Measurements from ENCODE around the gene BRICD5. TPM values are rescaled to one million over a fixed set of nuclear protein-coding genes. Genes with fewer than 3 reads are reported as not detected.
A peak's percentile ranks its signal among the peaks of the same experiment; 100 is the strongest.
"Not testable (repeated sequence)": the region's sequence is repeated elsewhere in the genome, so short reads cannot be mapped to it uniquely, and the experiment has no call there.

BRICD5 gene
- polyA plus RNA-seq, 4 donors = 1.6 to 84.1 (median 8.6) TPM

DNA sequence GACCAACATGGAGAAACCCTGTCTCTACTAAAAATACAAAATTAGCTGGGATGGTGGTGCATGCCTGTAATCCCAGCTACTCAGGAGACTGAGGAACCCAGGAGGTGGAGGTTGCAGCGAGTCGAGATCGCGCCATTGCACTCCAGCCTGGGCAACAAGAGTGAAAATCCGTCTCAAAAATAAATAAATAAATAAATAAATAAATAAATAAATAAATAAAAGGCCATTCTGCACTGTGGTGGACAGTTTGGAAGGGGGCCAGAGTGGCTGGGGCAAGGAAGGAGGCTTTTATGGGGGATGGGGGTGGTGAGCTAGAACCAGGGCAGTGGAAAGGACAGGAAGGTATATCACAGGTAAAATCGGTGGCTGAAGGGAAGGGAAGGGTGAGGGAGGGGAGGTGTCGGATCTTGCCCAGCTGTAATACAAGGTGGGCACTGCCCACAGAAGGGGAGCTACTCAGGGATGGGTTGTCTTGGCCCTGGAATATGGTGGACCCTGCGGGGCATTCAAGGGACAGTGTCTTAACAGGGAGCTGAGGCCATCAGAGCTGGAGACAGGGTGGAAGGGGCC, 7.5 kb downstream of the BRICD5 start:
- H3K36me3 ChIP-seq (ENCODE audit: control insufficient read depth in 3 of 3, insufficient read depth in 2 of 3, low read depth in 1 of 3, low read length in 3 of 3) = peaks cover 0 to 19% (median 2%) of the 10 kb centered on the region in 3 donors
- H3K4me1 ChIP-seq (ENCODE audit: control insufficient read depth in 3 of 3, insufficient read depth in 2 of 3, low read depth in 1 of 3, low read length in 2 of 3); FAIRE-seq; H3K27ac ChIP-seq (ENCODE audit: low read depth in 1 of 3, low read length in 2 of 3); DNase-seq; H3K4me3 ChIP-seq (ENCODE audit: low read depth in 1 of 3, low read length in 3 of 3): not testable (repeated sequence)
- 93 to 99% (median 93%) methylated on average over 8 of the region's 8 CpGs for WGBS, 3 donors
- peaks cover 0 to 11% of the 10 kb centered on the region in 2 donors for H3K9me3 ChIP-seq (ENCODE audit: control insufficient read depth in 2 of 2, insufficient read depth in 1 of 2, low read depth in 1 of 2, low read length in 1 of 2)
- H3K27me3 ChIP-seq (ENCODE audit: control insufficient read depth in 3 of 3, insufficient read depth in 3 of 3, low read length in 3 of 3) = peaks cover 2 to 27% (median 5%) of the 10 kb centered on the region in 3 donors

DNA sequence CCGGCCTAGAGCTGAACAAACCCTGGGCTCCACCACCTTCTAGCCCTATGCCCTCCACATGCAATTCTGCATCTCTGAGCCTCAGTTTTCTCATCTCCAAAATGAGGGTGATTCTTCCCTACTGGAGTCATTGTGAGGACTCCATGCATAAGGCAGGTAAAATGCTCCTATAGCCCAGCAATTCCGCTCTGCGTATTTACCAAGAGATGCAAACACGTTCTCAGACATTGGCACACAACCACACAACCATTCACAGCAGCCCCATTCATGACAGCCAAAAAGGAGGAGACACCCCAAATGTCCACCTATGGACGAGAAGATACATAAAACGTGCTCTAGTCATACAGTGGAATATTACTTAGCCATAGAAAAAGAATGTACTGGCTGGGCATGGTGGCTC, 10.3 kb downstream of the BRICD5 start:
- H3K9me3 ChIP-seq (ENCODE audit: control insufficient read depth in 2 of 2, insufficient read depth in 1 of 2, low read depth in 1 of 2, low read length in 1 of 2) = peaks cover 0 to 11% of the 10 kb centered on the region in 2 donors
- DNase-seq (no peak), FAIRE-seq (no peak)
- no peak overlapping the region for H3K4me3 ChIP-seq (ENCODE audit: low read depth in 1 of 3, low read length in 3 of 3)
- H3K27me3 ChIP-seq (ENCODE audit: control insufficient read depth in 3 of 3, insufficient read depth in 3 of 3, low read length in 3 of 3) = peaks cover 16 to 48% (median 18%) of the 10 kb centered on the region in 3 donors
- H3K36me3 ChIP-seq (ENCODE audit: control insufficient read depth in 3 of 3, insufficient read depth in 2 of 3, low read depth in 1 of 3, low read length in 3 of 3) = no peaks in the 10 kb centered on the region
- no peak overlapping the region for H3K27ac ChIP-seq (ENCODE audit: low read depth in 1 of 3, low read length in 2 of 3)
- 84 to 87% (median 84%) methylated on average over 6 of the region's 6 CpGs for WGBS, 3 donors
- peaks cover 0 to 8% (median 2%) of the 10 kb centered on the region in 3 donors for H3K4me1 ChIP-seq (ENCODE audit: control insufficient read depth in 3 of 3, insufficient read depth in 2 of 3, low read depth in 1 of 3, low read length in 2 of 3)

DNA sequence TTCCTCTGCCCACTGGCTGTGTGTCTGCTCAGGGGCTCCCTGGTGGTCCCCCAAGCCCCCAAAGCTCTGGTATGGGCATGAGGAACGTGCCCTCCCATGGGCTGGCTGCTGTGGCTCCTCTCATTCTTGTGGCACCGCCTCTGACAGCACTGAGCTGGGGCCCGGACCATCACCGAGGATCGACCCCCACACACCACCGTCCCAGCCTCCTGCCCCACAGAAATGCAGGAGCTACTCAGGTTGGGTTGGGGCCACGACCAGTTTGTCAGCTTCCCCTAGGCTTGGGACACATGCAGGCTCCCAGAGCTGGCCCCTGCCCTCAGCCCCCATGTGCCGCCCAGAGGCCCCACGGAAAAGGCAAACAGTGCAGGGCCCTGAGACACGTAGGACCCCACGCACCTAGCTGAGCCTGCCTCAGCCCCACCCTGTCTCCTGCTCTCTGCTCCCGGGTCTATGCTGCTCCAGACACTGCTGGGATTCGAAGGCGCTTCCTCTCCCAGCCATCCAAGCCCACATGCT, 11.0 kb downstream of the BRICD5 start:
- H3K27ac ChIP-seq (ENCODE audit: low read depth in 1 of 3, low read length in 2 of 3) = no peak overlapping the region
- H3K4me3 ChIP-seq (ENCODE audit: low read depth in 1 of 3, low read length in 3 of 3) = no peak overlapping the region
- WGBS, 3 donors = 60 to 69% (median 64%) methylated on average over 14 of the region's 14 CpGs
- H3K9me3 ChIP-seq (ENCODE audit: control insufficient read depth in 2 of 2, insufficient read depth in 1 of 2, low read depth in 1 of 2, low read length in 1 of 2) = peaks cover 0 to 11% of the 10 kb centered on the region in 2 donors
- FAIRE-seq (no peak), DNase-seq (no peak)
- peaks cover 16 to 54% (median 24%) of the 10 kb centered on the region in 3 donors for H3K27me3 ChIP-seq (ENCODE audit: control insufficient read depth in 3 of 3, insufficient read depth in 3 of 3, low read length in 3 of 3)
- H3K4me1 ChIP-seq (ENCODE audit: control insufficient read depth in 3 of 3, insufficient read depth in 2 of 3, low read depth in 1 of 3, low read length in 2 of 3) = peaks cover 0 to 11% (median under 1%) of the 10 kb centered on the region in 3 donors
- no peaks in the 10 kb centered on the region for H3K36me3 ChIP-seq (ENCODE audit: control insufficient read depth in 3 of 3, insufficient read depth in 2 of 3, low read depth in 1 of 3, low read length in 3 of 3)

DNA sequence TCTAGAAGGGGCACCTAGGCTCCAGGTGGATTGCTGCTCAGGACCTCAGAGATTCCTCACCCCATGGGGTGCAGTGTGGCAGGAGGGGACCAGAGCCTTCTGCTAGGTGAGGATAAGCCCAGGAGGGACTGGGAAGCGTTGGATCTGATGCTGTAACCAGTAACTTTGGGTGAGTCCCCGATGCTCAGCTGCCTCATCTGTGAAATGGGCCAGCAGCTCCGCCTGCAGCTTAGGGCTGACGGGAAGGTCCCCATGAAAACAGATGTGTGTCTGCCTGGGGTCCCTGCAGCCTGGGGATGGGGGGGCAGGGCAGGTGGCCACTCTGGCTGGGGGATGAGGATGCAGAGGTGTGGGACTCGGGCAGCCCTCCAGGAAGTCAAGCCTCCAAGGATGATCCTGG, 11.6 kb downstream of the BRICD5 start:
- peaks cover 0 to 9% (median 0%) of the 10 kb centered on the region in 3 donors for H3K4me1 ChIP-seq (ENCODE audit: control insufficient read depth in 3 of 3, insufficient read depth in 2 of 3, low read depth in 1 of 3, low read length in 2 of 3)
- H3K4me3 ChIP-seq (ENCODE audit: low read depth in 1 of 3, low read length in 3 of 3) = no peak overlapping the region
- H3K36me3 ChIP-seq (ENCODE audit: control insufficient read depth in 3 of 3, insufficient read depth in 2 of 3, low read depth in 1 of 3, low read length in 3 of 3) = no peaks in the 10 kb centered on the region
- WGBS, 3 donors = 69 to 75% (median 73%) methylated on average over 5 of the region's 5 CpGs
- H3K9me3 ChIP-seq (ENCODE audit: control insufficient read depth in 2 of 2, insufficient read depth in 1 of 2, low read depth in 1 of 2, low read length in 1 of 2) = peaks cover 0 to 11% of the 10 kb centered on the region in 2 donors
- H3K27me3 ChIP-seq (ENCODE audit: control insufficient read depth in 3 of 3, insufficient read depth in 3 of 3, low read length in 3 of 3) = peaks cover 16 to 60% (median 26%) of the 10 kb centered on the region in 3 donors
- H3K27ac ChIP-seq (ENCODE audit: low read depth in 1 of 3, low read length in 2 of 3) = no peak overlapping the region
- FAIRE-seq (no peak), DNase-seq (no peak)

DNA sequence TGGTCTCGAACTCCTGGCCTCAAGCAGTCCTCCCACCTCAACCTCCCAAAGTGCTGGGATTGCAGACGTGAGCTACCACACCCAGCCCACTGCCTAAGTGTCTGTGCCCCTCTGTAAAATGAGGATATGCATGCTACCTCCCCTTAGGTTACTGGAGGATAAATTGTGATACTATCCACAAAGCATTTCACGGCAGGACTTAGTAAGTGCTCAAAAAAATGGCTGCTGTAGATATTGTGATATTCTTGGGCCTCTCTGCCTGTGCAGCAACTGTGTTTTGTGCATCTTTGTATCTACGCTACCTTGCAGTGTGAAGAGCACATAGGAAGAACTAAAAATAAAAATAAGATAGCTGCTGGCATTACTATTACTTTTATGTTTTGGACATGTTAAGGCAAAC, 12.4 kb downstream of the BRICD5 start:
- H3K4me3 ChIP-seq (ENCODE audit: low read depth in 1 of 3, low read length in 3 of 3) = no peak overlapping the region
- no peak for DNase-seq
- 47 to 61% (median 50%) methylated on average over 4 of the region's 4 CpGs for WGBS, 3 donors
- H3K27ac ChIP-seq (ENCODE audit: low read depth in 1 of 3, low read length in 2 of 3) = no peak overlapping the region
- peaks cover 0 to 9% (median 0%) of the 10 kb centered on the region in 3 donors for H3K4me1 ChIP-seq (ENCODE audit: control insufficient read depth in 3 of 3, insufficient read depth in 2 of 3, low read depth in 1 of 3, low read length in 2 of 3)
- H3K36me3 ChIP-seq (ENCODE audit: control insufficient read depth in 3 of 3, insufficient read depth in 2 of 3, low read depth in 1 of 3, low read length in 3 of 3) = no peaks in the 10 kb centered on the region
- H3K9me3 ChIP-seq (ENCODE audit: control insufficient read depth in 2 of 2, insufficient read depth in 1 of 2, low read depth in 1 of 2, low read length in 1 of 2) = peaks cover 0 to 6% of the 10 kb centered on the region in 2 donors
- no peak for FAIRE-seq
- H3K27me3 ChIP-seq (ENCODE audit: control insufficient read depth in 3 of 3, insufficient read depth in 3 of 3, low read length in 3 of 3) = peaks cover 16 to 63% (median 26%) of the 10 kb centered on the region in 3 donors

DNA sequence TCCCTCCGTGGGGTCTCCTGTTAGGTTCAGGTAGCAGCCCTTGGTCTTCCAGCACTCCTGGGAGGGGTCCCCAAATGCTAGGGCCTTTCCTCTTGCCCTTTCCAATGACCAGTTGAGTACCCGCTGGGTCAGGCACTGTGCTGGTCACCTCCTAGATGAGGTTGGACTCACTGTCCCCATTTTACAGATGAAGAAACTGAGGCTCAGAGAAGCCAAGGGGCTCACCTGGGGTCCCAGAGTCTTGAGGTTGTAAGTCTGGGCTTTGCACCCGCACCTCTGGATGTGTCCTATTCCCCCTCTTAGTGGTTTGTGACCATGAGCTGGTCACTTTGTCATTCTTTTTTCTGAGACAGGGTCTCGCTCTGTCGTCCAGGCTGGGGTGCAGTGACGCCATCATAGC, 12.9 kb downstream of the BRICD5 start:
- FAIRE-seq (no peak), DNase-seq (no peak)
- Histone ChIP-seq H3K36me3 (ENCODE audit: control insufficient read depth in 3 of 3, insufficient read depth in 2 of 3, low read depth in 1 of 3, low read length in 3 of 3) (no peaks in the 10 kb centered on the region), H3K27ac (ENCODE audit: low read depth in 1 of 3, low read length in 2 of 3) (no peak overlapping the region), H3K27me3 (ENCODE audit: control insufficient read depth in 3 of 3, insufficient read depth in 3 of 3, low read length in 3 of 3) (peaks cover 16 to 63% (median 26%) of the 10 kb centered on the region in 3 donors), H3K9me3 (ENCODE audit: control insufficient read depth in 2 of 2, insufficient read depth in 1 of 2, low read depth in 1 of 2, low read length in 1 of 2) (peaks cover 0 to 4% of the 10 kb centered on the region in 2 donors), H3K4me3 (ENCODE audit: low read depth in 1 of 3, low read length in 3 of 3) (no peak overlapping the region), H3K4me1 (ENCODE audit: control insufficient read depth in 3 of 3, insufficient read depth in 2 of 3, low read depth in 1 of 3, low read length in 2 of 3) (peaks cover 0 to 9% (median 0%) of the 10 kb centered on the region in 3 donors)
- 79 to 83% (median 79%) methylated on average over 6 of the region's 6 CpGs for WGBS, 3 donors

DNA sequence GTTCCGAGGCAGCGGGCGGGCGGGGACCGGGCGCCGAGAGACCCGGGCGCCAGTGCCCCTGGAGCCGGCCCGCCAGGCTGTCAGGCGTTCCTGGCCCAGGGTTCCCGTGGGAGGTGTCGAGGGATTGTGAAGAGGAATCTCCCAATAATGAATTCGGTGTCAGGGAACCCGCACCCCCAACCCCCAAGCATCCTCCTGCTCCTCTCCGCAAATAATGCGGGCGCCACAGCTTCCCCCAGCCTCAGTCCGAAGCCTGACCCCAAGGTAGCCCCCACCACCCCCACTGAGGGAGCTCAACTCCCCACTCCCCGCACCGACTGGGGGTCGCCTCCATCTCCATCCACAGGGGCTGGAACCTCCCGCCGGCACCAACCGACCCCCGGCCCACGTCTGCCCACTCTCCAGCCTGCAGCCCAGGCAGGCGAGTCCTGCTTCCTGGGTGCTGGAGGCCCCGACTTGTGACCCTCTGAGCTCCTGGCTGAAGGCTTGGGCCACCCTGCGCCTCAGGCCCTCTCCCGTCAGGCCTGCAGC, 13.6 kb downstream of the BRICD5 start:
- peaks cover 0 to 9% (median 0%) of the 10 kb centered on the region in 3 donors for H3K4me1 ChIP-seq (ENCODE audit: control insufficient read depth in 3 of 3, insufficient read depth in 2 of 3, low read depth in 1 of 3, low read length in 2 of 3)
- H3K4me3 ChIP-seq (ENCODE audit: low read depth in 1 of 3, low read length in 3 of 3) = peak overlapping the region in 1 of 3 donors; percentile 57
- H3K9me3 ChIP-seq (ENCODE audit: control insufficient read depth in 2 of 2, insufficient read depth in 1 of 2, low read depth in 1 of 2, low read length in 1 of 2) = peaks cover 0 to 4% of the 10 kb centered on the region in 2 donors
- H3K27me3 ChIP-seq (ENCODE audit: control insufficient read depth in 3 of 3, insufficient read depth in 3 of 3, low read length in 3 of 3) = peaks cover 16 to 63% (median 26%) of the 10 kb centered on the region in 3 donors
- no peak overlapping the region for H3K27ac ChIP-seq (ENCODE audit: low read depth in 1 of 3, low read length in 2 of 3)
- H3K36me3 ChIP-seq (ENCODE audit: control insufficient read depth in 3 of 3, insufficient read depth in 2 of 3, low read depth in 1 of 3, low read length in 3 of 3) = no peaks in the 10 kb centered on the region
- DNase-seq (no peak), FAIRE-seq (no peak)
- WGBS, 3 donors = 20 to 34% (median 33%) methylated on average over 13 to 32 of the region's 32 CpGs

DNA sequence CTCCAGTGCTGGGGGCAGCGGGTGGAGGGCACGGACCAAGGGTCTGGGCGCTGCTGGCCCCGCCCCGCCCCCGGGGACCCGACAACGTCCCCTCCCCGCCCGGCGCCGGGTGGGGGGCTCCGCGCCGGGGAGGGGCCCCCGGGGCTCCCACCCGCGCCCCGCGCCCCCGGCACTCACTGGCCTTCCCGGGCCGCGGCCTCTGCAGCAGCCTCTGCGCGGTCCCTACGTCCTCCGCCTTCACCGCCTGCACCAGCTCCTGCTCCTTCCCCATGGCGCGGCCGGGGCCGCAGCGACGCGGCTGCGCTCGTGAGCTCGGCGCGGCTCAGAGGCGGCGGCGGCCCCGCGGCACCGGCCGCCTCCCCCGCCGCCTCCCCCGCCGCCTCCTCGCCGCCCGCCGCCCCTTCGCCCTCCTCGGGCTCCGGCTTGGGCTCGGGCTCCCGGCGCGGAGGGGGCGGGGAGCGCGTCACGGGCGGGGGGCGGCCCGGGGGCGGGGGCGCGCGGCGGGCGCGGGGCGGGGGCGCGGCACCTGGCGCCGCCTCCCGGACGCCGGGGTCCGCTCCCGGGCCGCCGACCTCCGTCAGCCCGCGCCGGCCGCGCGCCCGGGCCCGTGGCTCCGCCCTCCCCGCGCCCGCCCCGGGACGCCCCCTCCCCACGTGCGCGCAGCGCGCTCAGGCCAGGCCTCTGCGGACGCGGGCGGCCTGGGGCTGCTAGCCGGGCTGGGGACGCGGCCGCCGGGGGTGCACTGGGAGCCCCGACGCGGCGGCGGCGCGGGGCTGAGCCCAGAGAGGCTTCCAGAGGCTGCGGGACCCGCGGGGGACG, 14.3 kb downstream of the BRICD5 start, which contains the start of gene CASKIN1:
CASKIN1 (minus strand) TSS at position 444 of the 819 bp plus-strand sequence; CDS start at position 271, 173 bp downstream.
- 1% methylated on average over 30 to 129 of the region's 129 CpGs for WGBS, 3 donors
- peaks cover 16 to 63% (median 26%) of the 10 kb centered on the region in 3 donors for H3K27me3 ChIP-seq (ENCODE audit: control insufficient read depth in 3 of 3, insufficient read depth in 3 of 3, low read length in 3 of 3)
- peak within 1 kb of the TSS in 2 of 3 donors; percentile 2 to 57 for H3K4me3 ChIP-seq (ENCODE audit: low read depth in 1 of 3, low read length in 3 of 3)
- no peak within 1 kb of the TSS for H3K27ac ChIP-seq (ENCODE audit: low read depth in 1 of 3, low read length in 2 of 3)
- H3K9me3 ChIP-seq (ENCODE audit: control insufficient read depth in 2 of 2, insufficient read depth in 1 of 2, low read depth in 1 of 2, low read length in 1 of 2) = peaks cover 0 to 4% of the 10 kb centered on the region in 2 donors
- H3K4me1 ChIP-seq (ENCODE audit: control insufficient read depth in 3 of 3, insufficient read depth in 2 of 3, low read depth in 1 of 3, low read length in 2 of 3) = peaks cover 0 to 9% (median 0%) of the 10 kb centered on the region in 3 donors
- no peaks in the 10 kb centered on the region for H3K36me3 ChIP-seq (ENCODE audit: control insufficient read depth in 3 of 3, insufficient read depth in 2 of 3, low read depth in 1 of 3, low read length in 3 of 3)
- DNase-seq = peak in 1 of 2 donors; percentile 44
- no peak for FAIRE-seq
